Activated T-helper 1 cell treated with Interleukin-2 at 50 U/mL for 16 hours (primary cell): ENCODE results near the gene SLC34A3.

Experiments used
- DNase-seq: peaks from one replicate; pipeline ENCODE4 v3.0.0-alpha.2; 2020; ENCODE audit warnings: low read depth

SLC34A3 gene

GRCh38 chr9:137230705-137231371, at the start of gene SLC34A3:
SLC34A3 (plus strand) TSS chr9:137230901; CDS start chr9:137231703, 802 bp downstream.
- no peak for DNase-seq

- DNase-seq, result no peak
Observed at GRCh38 chr9:137181680-137182079, 49.0 kb upstream of the SLC34A3 start.

DNA sequence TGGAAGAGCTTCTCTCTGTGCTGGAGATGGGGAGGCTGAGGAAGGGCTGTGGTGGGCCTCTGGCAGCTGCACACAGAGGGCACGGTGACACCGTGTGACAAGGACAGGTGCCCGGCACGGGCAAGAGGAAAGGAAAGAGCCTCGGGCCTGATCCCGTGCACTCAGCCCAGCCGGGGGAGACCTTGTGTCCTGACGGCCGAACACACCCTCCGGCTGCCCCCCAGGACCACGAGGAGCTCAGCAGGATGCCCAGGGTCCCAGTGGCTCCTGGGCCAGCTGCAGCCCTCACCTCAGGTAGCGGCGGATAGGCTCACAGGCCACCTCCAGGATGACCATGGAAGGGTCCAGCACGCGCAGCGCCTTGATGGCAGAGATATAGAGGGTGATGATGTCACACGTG, 47.9 kb upstream of the SLC34A3 start:
- no peak for DNase-seq

DNA sequence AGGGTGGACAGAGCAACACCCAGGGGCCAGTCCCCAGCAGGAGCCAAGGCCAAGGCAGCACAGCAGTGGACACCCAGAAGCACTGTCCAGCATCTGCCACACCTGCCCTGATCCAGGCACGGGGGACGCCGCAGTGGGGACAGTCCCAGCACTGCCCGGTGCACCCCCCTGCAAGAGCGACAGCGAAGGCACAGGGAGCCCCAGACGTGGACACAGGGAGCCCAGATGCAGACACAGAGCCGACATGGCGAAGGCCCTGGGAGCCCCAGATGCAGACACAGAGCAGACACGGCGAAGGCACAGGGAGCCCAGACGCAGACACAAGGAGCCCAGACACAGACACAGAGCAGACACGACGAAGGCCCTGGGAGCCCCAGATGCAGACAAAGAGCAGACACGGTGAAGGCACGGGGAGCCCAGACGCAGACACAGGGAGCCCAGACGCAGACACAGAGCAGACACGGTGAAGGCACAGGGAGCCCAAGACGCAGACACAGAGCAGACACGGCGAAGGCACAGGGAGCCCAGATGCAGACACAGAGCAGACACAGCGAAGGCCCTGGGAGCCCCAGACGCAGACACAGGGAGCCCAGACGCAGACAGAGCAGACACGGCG, 46.6 kb upstream of the SLC34A3 start:
- no peak for DNase-seq

DNA sequence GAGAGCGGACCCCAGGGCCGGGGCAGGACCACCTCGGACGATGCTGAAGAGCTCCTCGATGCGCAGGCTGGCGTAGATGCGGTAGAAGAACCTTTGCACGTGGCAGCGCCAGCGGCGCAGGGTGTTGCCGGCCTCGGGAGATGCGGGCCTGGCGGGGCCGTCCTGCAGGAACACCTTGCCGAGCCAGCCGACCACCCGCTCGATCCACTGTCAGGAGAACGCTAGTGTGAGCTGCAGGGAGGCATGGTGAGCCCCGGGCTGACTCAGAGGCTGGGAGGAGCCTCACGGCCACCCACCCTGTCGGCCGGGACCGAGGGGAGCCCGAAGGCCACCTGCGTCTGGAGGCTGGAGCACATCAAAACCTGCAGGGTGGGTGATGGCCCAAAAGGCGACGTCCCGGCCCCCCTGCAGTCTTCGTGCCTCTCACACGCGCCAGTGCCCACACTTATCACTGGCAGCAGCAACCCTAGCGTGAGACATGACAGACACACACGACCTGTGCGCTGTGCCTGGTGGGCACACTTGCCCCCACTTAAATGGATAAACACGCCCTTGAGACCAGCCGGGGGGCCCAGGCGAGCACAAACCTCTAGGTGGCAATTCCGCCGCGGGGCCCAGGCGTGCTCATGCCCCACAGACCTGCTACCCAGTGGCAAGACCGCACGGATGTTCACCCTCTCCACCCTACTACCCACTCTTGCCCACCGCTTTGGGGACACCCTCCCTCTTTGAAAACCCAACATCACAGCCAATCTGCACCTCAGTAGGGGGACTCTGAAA, 45.6 kb upstream of the SLC34A3 start:
- DNase-seq, result no peak

- DNase-seq, result no peak
Observed at GRCh38 chr9:137185921-137186320, 44.8 kb upstream of the SLC34A3 start.

DNA sequence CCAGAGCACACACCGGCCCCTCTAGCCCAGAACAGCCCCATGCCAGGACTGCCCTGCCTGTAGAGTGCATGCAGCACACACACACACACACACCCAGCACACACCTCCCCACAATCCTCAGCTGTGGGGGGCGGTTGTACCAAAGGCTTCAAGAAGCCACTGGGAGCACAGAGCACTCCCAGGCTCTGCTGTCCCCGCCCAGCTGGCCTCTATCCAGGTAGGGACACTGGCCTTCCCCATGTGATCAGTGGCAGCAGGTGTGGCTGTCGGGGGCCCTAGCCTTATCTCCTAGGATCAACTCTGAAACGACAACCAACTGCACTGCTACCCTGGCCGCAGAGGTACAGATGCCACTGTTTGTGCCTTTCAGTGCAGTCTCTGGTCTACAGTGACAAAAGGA, 44.3 kb upstream of the SLC34A3 start:
- no peak for DNase-seq

- DNase-seq, result no peak
Observed at GRCh38 chr9:137187386-137187785, 43.3 kb upstream of the SLC34A3 start.

GRCh38 chr9:137188086-137188489, 42.6 kb upstream of the SLC34A3 start:
- DNase-seq, result no peak

- peak; percentile 91 for DNase-seq
Observed at GRCh38 chr9:137188490-137189296, 42.0 kb upstream of the SLC34A3 start, which contains the start of the genes ANAPC2 and SSNA1. ANAPC2 (minus strand) TSS chr9:137188560; CDS start chr9:137188532, 28 bp downstream. SSNA1 (plus strand) TSS chr9:137188676; CDS start chr9:137188727, 51 bp downstream.

DNA sequence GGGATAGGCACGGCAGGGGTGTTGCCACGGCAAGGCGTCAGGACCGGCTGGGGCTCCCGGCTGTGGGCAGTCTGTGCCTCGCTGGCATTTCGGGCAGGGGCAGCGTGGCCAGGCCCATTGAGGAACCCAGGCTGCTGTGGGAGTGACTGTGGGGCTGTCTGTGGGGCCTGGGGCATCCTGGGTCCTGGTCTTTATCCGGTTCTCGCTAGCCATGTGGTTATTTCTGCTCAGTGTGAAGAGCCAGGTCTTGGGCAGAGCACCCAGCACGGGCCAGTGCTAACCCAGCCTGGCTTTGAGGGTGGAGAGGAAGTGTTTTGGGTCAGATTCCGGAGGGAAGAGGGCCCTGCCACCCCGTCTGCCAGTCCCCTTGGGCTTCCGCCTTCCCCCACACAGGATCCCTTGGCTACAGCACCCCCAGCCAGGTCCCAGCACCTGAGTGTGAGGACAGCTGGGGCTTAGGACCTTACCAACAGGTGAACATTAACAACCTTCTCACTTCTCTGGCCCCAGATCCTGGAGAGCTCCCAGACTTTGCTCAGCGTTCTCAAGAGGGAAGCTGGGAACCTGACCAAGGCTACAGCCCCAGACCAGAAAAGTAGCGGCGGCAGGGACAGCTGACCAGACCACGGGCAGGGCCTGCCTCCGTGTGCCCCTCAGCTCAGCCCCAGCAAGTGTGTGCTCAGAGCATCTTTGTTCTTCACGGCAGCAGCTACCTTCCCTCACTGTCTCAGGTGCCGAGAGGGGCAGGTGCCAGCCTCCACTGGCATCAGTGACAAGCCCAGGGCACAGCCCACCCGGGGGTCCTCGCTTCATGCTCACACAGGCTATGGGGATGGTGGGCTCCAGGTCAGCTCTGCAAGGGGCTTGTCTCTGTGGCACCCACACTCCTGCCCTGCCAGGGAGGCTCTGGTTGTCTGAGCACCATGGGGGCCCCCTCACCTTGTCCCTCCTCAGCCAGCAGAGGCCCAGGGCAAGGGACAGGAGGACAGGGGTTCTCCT, 41.1 kb upstream of the SLC34A3 start:
- no peak for DNase-seq

GRCh38 chr9:137190315-137190856, 40.3 kb upstream of the SLC34A3 start:
- DNase-seq, result no peak

DNA sequence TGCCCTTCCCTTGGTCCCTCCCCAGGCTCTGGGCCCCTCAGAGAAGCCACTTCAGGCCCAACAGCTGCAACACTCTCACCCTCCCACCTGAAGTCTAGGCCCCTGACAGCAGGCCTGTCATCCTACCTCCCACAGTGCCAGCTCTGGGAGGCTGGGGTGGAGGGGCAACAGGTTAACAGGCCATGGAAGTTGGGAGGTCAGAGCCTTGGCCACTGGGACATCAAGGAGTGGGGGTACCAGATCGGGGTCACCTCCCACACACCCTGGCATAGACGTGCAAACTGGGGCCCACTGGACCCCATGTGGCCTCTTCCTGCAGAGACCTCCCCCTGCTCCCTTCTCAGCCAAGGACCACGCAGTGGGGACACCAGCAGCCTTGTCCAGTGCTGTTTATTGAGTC, 39.5 kb upstream of the SLC34A3 start:
- DNase-seq, result no peak

- no peak for DNase-seq
Observed at GRCh38 chr9:137191691-137192447, 38.8 kb upstream of the SLC34A3 start.

DNA sequence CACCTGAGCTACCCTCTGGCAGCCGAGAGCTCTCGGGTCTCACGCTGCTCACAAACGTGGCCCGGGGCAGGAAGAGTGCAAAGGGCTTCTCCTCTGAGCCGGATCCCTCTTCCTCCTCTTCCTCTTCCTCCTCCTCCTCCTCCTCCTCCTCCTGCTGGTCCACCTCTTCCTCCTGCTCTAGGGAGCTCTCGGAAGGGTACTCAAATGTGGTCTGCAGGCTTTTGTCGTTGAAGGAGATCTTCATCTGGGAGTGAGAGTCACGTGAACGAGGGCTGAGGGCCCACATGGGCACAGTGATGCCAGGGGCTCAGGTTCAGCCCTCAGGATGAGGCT, 38.3 kb upstream of the SLC34A3 start:
- DNase-seq, result no peak

GRCh38 chr9:137192859-137193258, 37.8 kb upstream of the SLC34A3 start:
- no peak for DNase-seq

- no peak for DNase-seq
Observed at GRCh38 chr9:137193771-137194170, 36.9 kb upstream of the SLC34A3 start.

DNA sequence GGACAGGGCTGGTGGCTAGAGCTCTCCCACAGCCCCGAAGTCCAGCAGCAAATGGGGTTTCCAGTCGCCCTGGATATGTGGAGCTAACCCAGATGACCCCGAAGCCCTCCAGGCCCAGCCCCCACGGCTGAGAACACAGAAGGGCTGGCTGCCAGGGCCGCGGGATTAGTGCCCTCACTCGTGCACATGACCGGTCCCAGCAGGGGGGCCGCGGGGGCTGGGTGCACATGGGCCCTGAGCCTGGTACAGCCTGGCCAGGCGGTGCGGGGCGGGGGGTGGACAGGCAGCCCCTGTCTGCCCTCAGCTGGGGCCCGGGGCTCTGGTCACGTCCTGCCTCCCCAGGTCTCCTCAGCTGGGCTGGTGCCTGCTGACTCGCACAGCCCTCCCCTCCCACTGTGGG, 36.3 kb upstream of the SLC34A3 start:
- no peak for DNase-seq

DNA sequence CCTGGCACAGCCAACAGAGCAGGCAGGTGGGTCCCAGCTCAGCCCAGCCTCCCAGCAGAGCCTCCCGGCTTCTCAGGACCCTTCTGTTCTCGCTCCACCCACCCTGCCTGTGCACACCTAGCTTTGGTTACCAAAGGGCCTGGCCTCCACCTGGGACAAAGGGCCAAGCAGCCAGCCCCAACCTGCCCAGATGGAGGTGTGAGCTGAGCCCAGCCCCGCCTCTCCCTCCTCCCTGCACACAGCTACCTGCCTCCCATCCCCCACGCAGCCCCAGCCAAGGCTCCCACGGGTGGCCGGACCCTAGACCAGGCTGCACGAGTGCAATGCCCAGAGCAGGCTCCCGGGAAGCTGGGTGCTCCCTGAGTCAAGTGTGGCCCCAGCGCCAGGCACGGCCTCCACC, 35.8 kb upstream of the SLC34A3 start:
- no peak for DNase-seq
